GM13977 (cell line): Measurements from ENCODE around the gene FKBP2.

Experiments
- DNase-seq: peaks from one replicate; pipeline ENCODE4 v3.0.0; 2012; ENCODE audit warnings: low spot score
- in situ Hi-C: fragments of 300-500 bp; cut with MboI; formaldehyde crosslinking; loops from one replicate; pipeline ENCODE4 v1.12.0; 2022; ENCODE audit warnings: low sequenced_read_pairs, low pct_unique_long_range_greater_than_20kb, mixed read lengths, inconsistent platforms; ENCODE audit not compliant: unreplicated experiment
- TF ChIP-seq, protein P1 (sequence below): IDR thresholded peaks from 2 replicates; pipeline ENCODE4 v1.5.1; 2012; ENCODE audit warnings: mild to moderate bottlenecking, control low read depth; ENCODE audit not compliant: insufficient read depth; ENCODE audit errors: extremely low read depth, missing control alignments

The FKBP2 gene

GRCh38 chr11:64232967-64233315, 8.0 kb upstream of the FKBP2 start:
- TF ChIP-seq, protein P1, sequence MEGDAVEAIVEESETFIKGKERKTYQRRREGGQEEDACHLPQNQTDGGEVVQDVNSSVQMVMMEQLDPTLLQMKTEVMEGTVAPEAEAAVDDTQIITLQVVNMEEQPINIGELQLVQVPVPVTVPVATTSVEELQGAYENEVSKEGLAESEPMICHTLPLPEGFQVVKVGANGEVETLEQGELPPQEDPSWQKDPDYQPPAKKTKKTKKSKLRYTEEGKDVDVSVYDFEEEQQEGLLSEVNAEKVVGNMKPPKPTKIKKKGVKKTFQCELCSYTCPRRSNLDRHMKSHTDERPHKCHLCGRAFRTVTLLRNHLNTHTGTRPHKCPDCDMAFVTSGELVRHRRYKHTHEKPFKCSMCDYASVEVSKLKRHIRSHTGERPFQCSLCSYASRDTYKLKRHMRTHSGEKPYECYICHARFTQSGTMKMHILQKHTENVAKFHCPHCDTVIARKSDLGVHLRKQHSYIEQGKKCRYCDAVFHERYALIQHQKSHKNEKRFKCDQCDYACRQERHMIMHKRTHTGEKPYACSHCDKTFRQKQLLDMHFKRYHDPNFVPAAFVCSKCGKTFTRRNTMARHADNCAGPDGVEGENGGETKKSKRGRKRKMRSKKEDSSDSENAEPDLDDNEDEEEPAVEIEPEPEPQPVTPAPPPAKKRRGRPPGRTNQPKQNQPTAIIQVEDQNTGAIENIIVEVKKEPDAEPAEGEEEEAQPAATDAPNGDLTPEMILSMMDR: no peak
- in situ Hi-C loops: no loop called here
- no peak for DNase-seq

GRCh38 chr11:64233913-64234586, 6.8 kb upstream of the FKBP2 start, which contains the start of gene VEGFB:
TSS of gene VEGFB (plus strand) at chr11:64234584. CDS start at chr11:64234834, 250 bp downstream.
- in situ Hi-C loops: no loop called here
- TF ChIP-seq, protein P1: no peak
- peak; percentile 90 for DNase-seq

DNA sequence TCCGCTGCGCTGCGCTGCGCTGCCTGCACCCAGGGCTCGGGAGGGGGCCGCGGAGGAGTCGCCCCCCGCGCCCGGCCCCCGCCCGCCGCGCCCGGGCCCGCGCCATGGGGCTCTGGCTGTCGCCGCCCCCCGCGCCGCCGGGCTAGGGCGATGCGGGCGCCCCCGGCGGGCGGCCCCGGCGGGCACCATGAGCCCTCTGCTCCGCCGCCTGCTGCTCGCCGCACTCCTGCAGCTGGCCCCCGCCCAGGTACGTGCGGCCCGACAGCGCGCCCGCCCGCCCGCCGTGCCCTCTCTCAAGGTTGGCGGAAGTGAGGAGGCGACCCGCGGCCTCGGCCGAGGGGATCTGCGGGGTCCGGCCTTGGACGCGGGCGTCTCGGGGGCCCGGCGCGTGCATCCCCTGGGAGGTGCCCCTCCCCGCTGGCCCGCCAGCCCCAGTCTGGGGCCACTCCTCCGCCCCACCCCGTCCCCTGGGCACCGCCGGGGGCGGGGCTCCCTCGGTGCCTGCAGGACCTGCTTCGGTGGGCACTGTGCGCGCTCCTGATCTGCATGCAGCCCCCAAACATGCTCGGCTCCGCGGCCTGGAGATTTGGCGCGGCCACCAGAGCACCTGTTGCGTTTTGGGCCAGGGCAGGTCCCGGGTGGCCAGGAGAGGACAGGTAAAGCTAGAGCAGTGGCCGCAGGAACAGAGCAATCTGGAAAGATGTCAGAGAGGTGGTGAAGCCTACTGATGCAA, 6.1 kb upstream of the FKBP2 start:
- in situ Hi-C loops: no loop called here
- DNase-seq: no peak

DNA sequence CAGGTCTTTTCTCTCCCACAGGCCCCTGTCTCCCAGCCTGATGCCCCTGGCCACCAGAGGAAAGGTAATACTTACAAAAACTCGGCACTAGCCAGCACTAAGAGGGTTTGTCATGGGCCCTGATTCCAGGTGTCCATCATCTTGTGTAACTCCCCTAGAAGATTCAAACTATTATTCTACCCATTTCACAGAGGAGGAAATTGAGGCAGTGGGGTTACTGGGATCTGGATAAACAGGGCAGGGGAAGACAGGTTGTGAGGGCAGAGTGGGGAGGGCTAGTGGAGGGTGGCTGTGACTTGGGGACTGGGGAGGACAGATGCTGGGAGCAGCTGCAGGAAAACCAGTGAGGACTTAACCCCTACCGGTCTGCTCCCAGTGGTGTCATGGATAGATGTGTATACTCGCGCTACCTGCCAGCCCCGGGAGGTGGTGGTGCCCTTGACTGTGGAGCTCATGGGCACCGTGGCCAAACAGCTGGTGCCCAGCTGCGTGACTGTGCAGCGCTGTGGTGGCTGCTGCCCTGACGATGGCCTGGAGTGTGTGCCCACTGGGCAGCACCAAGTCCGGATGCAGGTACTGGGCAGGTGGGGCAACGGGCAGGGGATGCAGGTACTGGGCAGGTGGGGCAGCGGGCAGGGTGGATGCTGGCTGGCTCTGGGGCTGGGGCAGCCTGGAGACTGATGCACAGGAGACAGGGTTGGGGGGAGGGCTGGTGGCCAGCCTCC, 5.3 kb upstream of the FKBP2 start:
- DNase-seq: no peak
- in situ Hi-C loops: no loop called here

More for the DNA sequence above, 6.1 kb upstream of the FKBP2 start:
- TF ChIP-seq, protein P1: no peak

DNA sequence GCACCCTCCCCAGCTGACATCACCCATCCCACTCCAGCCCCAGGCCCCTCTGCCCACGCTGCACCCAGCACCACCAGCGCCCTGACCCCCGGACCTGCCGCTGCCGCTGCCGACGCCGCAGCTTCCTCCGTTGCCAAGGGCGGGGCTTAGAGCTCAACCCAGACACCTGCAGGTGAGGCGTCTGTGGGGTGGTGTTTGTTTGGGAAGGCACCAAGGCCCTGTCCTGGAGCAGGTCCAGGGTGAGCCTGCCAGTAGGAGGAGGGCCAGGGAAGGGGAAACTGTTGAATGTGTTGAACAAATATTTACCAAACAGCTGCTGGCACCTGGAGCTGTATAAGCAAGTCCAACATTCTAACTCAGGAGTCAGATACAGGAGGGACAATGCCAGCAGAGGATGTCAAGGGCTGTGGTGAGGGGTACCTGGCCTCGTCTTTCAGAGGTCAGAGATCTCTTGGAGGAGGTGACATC, 3.4 kb upstream of the FKBP2 start:
- DNase-seq: no peak
- in situ Hi-C loops: no loop called here
- TF ChIP-seq, protein P1: no peak

More for the DNA sequence above, 5.3 kb upstream of the FKBP2 start:
- TF ChIP-seq, protein P1: no peak

DNA sequence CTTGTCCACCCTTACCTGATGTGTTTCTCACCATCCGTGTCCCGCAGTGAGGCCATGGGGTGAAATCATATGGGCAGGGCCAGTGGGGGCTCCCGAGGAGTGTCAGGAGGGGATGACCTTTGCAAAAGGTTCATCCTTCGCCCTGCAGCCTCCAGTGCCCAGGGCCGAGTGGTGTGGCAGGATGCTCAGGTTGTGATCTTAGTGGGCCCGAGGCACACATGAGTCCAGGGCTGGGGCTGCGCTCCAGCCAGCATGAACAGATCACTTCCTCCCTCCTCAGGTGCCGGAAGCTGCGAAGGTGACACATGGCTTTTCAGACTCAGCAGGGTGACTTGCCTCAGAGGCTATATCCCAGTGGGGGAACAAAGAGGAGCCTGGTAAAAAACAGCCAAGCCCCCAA, 2.8 kb upstream of the FKBP2 start:
- DNase-seq: no peak
- TF ChIP-seq, protein P1: no peak
- in situ Hi-C loops: no loop called here
